K562 (cell line): ENCODE data around the gene ALDOC. TPM values are rescaled to one million over a fixed set of nuclear protein-coding genes. Genes with fewer than 3 reads are reported as not detected.
A peak's percentile ranks its signal among the peaks of the same experiment; 100 is the strongest.

ENCODE experiments used
- AFF4 ChIP-seq: sonication (generic); formaldehyde crosslinking; IDR thresholded peaks from 2 replicates; pipeline ENCODE4 v1.8.0; 2023; ENCODE audit warnings: mild to moderate bottlenecking, missing genetic modification reagents
- CCAR2 ChIP-seq: fragments of 200-400 bp; formaldehyde crosslinking; IDR thresholded peaks from 2 replicates; pipeline ENCODE4 v1.6.1; 2017; ENCODE audit warnings: mild to moderate bottlenecking, low read depth, low read length
- FOXK2 ChIP-seq, 2 experiments: fragments of 450-650 bp; IDR thresholded peaks in 1 of 2; conservative IDR thresholded peaks in 1 of 2; 2 replicates each; pipeline ENCODE4 v1.6.1; 2016; ENCODE audit warnings: low read depth in 2 of 2, mild to moderate bottlenecking in 1 of 2
- GTF2F1 ChIP-seq: IDR thresholded peaks from 2 replicates; pipeline ENCODE4 v1.6.1; 2011; ENCODE audit warnings: low read depth, low read length, improper control_type of control experiment
- NEUROD1 ChIP-seq: fragments of 150-350 bp; IDR thresholded peaks from 2 replicates; pipeline ENCODE4 v1.6.1; 2014; ENCODE audit warnings: borderline replicate concordance, low read length, low read depth; ENCODE audit not compliant: partially characterized antibody
- NONO ChIP-seq, 2 experiments: fragments of 200-400 bp in 1 of 2; fragments of 450-650 bp in 1 of 2; formaldehyde crosslinking in 1 of 2; IDR thresholded peaks; 2 replicates each; pipeline ENCODE4 v1.6.1; 2017; ENCODE audit warnings: low read depth in 2 of 2, mild to moderate bottlenecking in 2 of 2, moderate library complexity in 2 of 2, low read length in 1 of 2
- PPARD ChIP-seq: fragments of 250-450 bp; sonication (Bioruptor Pico); IDR thresholded peaks from 2 replicates; pipeline ENCODE4 v1.8.0; 2022; ENCODE audit warnings: inconsistent platforms, mild to moderate bottlenecking, moderate library complexity
- RFX7 ChIP-seq: fragments of 250-450 bp; sonication (Bioruptor Pico); IDR thresholded peaks from 2 replicates; pipeline ENCODE4 v1.5.1; 2021; ENCODE audit warnings: mild to moderate bottlenecking
- SAP30 ChIP-seq: fragments of 200-600 bp; sonication (generic); IDR thresholded peaks from 2 replicates; pipeline ENCODE4 v1.6.1; 2012; ENCODE audit warnings: borderline replicate concordance, low read depth, mild to moderate bottlenecking, moderate library complexity, low read length, control low read depth, inconsistent platforms; ENCODE audit not compliant: insufficient read depth, poor library complexity, severe bottlenecking
- SRF ChIP-seq, 2 experiments: fragments of 250-450, 450-650 bp in 1 of 2; sonication (Bioruptor Pico) in 1 of 2; sonication (generic) in 1 of 2; formaldehyde crosslinking; IDR thresholded peaks; 2 replicates each; pipeline versions ENCODE4 v1.5.0 to v1.5.1; 2020 to 2022; ENCODE audit warnings: mild to moderate bottlenecking in 1 of 2, missing genetic modification reagents in 1 of 2
- TEAD4 ChIP-seq, 2 experiments: sonication (generic) in 1 of 2; formaldehyde crosslinking in 1 of 2; IDR thresholded peaks; 2 replicates each; pipeline versions ENCODE4 v1.6.1 to v1.8.0; 2012 to 2022; ENCODE audit warnings: borderline replicate concordance in 1 of 2, inconsistent platforms in 1 of 2, low read length in 1 of 2, mild to moderate bottlenecking in 1 of 2, missing genetic modification reagents in 1 of 2
- ZBTB1 ChIP-seq: sonication (generic); formaldehyde crosslinking; IDR thresholded peaks from 2 replicates; pipeline ENCODE4 v1.8.1; 2023; ENCODE audit warnings: missing genetic modification reagents, low read depth, mild to moderate bottlenecking, borderline replicate concordance
- ZNF592 ChIP-seq: fragments of 450-650 bp; IDR thresholded peaks from 2 replicates; pipeline ENCODE4 v1.6.1; 2017; ENCODE audit warnings: antibody characterized with exemption, mild to moderate bottlenecking
- ZNF76 ChIP-seq: fragments of 250-450 bp; sonication (Bioruptor Pico); IDR thresholded peaks from 2 replicates; pipeline ENCODE4 v1.4.0; 2020; ENCODE audit warnings: mild to moderate bottlenecking, moderate library complexity, borderline replicate concordance
- ZZZ3 ChIP-seq: fragments of 450-650 bp; IDR thresholded peaks from 2 replicates; pipeline ENCODE4 v1.6.1; 2016; ENCODE audit warnings: antibody characterized with exemption, mild to moderate bottlenecking, moderate library complexity
- polyA plus RNA-seq, 8 experiments: library from polyadenylated mRNA; depleted of rRNA in 4 of 8; stranded (reverse) in 5 of 8; unstranded in 3 of 8; fragments of >200 nt; fragmentation: Nextera tagmentation in 2 of 8; fragmentation: Illumina TruSeq in 1 of 8; extraction: Ambion mirVana in 2 of 8; extraction: Trizol in 1 of 8; gene quantifications; 2 replicates each; pipeline versions ENCODE4 v1.2.1 to v1.2.3, GENCODE V29; 2011 to 2014; ENCODE audit warnings: inconsistent platforms in 1 of 8, missing spikeins in 1 of 8
- total RNA-seq, 7 experiments: library from RNA; depleted of rRNA in 6 of 7; stranded (reverse); fragments of >200 nt in 6 of 7; fragmentation: Illumina TruSeq in 2 of 7; extraction: Trizol in 2 of 7; gene quantifications; 2 replicates each; pipeline versions ENCODE4 v1.2.1 to v1.2.3, GENCODE V29; 2011 to 2021; ENCODE audit warnings: low replicate concordance in 1 of 7
- TF ChIP-seq, protein P1 (sequence below): fragments of 450-650 bp; conservative IDR thresholded peaks from 2 replicates; pipeline ENCODE4 v1.6.1; 2016; ENCODE audit warnings: missing genetic modification characterization, low read depth, mild to moderate bottlenecking, control low read depth, missing compliant biosample characterization

ALDOC gene
- total and polyA plus RNA-seq, 9 of the 15 experiments (the other 6 are each of a cell fraction or from before 2014, with no cell fraction given), result 43.2 to 263 (median 99.2) TPM

DNA sequence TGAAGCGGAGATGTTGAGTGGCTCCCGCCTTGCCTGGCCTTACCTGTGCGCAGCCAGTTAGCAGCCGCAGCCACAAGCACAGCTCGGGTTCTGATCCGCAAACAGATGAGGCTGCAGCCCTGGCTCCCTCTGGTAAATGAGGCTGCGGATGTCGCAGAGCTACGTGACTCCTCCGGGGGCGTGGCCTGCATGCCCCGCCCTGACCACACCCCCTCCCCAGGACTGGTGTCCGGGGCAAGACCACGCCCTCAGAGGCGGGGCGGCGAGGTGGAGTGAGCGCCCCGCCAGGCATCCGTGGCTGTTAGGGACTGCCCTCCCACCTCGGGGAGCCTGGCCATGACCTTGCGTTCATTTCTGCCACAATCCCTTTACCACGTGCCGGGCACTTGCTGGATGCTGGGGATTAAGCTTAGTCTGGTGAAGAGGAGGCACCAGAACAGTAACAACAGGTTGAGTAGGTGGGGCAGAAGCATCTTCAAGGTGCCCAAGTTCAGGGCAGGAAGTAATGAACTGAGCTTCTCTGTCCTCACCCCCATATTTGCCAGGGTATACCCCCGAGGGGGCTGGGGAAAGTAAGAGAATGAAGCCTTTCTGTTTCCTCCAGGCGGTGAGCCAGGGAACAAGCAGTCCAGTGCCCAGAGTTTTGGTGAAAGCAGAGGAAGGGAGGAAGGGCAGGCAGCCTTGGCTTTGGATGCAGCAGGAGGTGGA lies at the start of gene ALDOC (continued):
- no peak for TF ChIP-seq AFF4
- TF ChIP-seq ZNF592, result peak; percentile 99
- TF ChIP-seq, protein P1, sequence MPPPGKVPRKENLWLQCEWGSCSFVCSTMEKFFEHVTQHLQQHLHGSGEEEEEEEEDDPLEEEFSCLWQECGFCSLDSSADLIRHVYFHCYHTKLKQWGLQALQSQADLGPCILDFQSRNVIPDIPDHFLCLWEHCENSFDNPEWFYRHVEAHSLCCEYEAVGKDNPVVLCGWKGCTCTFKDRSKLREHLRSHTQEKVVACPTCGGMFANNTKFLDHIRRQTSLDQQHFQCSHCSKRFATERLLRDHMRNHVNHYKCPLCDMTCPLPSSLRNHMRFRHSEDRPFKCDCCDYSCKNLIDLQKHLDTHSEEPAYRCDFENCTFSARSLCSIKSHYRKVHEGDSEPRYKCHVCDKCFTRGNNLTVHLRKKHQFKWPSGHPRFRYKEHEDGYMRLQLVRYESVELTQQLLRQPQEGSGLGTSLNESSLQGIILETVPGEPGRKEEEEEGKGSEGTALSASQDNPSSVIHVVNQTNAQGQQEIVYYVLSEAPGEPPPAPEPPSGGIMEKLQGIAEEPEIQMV (tag), result no peak
- TF ChIP-seq SAP30, result no peak
- peak; percentile 76; the same call in 1 of the 2 replicates for TF ChIP-seq GTF2F1
- TF ChIP-seq RFX7 (CRISPR knock-in tag), result no peak
- no peak for TF ChIP-seq PPARD (CRISPR knock-in tag)
- no peak for TF ChIP-seq NEUROD1
- TF ChIP-seq FOXK2 (conservative IDR thresholded peaks at IDR 0.05 in 1 of 2, IDR thresholded peaks at IDR 0.05 in 1 of 2; ENCODE audit: low read depth in 2 of 2), result peak; percentile 31; a peak in 2 of 4 replicates
- peak in 1 of 2 experiments; percentile 55; a peak in 2 of 4 replicates for TF ChIP-seq SRF (CRISPR knock-in tag; IDR thresholded peaks at IDR 0.05)
- no peak for TF ChIP-seq ZBTB1 (CRISPR knock-in tag)
- no peak for TF ChIP-seq ZZZ3
- no peak for TF ChIP-seq CCAR2
- TF ChIP-seq ZNF76 (CRISPR knock-in tag), result no peak
- no peak for TF ChIP-seq NONO (IDR thresholded peaks at IDR 0.05; ENCODE audit: low read depth in 2 of 2, low read length in 1 of 2)
- no peak; the same call in 1 of the 2 replicates for TF ChIP-seq TEAD4 (IDR thresholded peaks at IDR 0.05; ENCODE audit: low read length)
- no peak for TF ChIP-seq TEAD4 (CRISPR knock-in tag; IDR thresholded peaks at IDR 0.05; ENCODE audit: borderline replicate concordance)
